ENCODE measurements around the gene RANBP17. TPM values are rescaled to one million over a fixed set of nuclear protein-coding genes. Genes with fewer than 3 reads are reported as not detected.

The RANBP17 gene
- total RNA-seq, 4 donors from 2014 or later: 0.55 to 3.0 (median 1.5) TPM

DNA sequence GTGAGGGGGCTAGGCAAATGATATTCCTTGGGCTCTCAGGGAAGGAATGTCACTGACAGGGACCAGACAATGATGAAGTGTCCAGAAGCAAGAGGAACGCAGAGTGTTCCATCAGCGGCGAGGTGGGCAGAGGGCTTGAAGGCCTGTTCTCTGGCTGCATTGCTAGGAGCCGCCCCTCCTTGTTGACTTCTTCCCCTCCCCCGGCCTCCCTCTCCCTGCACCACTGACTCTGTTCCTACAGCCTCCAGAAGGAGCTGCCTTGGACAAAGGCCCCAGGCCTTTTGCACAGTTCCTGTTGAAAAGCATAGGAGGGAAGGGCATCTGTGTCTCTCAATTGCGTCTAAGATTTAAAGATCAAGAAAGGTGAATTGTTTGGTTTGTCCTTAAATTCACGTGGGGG, 459.6 kb downstream of the RANBP17 start:
- no peaks in the 10 kb centered on the region for H3K36me3 ChIP-seq
- H3K4me1 ChIP-seq: peaks cover 8% of the 10 kb centered on the region
- TF ChIP-seq, protein P1, sequence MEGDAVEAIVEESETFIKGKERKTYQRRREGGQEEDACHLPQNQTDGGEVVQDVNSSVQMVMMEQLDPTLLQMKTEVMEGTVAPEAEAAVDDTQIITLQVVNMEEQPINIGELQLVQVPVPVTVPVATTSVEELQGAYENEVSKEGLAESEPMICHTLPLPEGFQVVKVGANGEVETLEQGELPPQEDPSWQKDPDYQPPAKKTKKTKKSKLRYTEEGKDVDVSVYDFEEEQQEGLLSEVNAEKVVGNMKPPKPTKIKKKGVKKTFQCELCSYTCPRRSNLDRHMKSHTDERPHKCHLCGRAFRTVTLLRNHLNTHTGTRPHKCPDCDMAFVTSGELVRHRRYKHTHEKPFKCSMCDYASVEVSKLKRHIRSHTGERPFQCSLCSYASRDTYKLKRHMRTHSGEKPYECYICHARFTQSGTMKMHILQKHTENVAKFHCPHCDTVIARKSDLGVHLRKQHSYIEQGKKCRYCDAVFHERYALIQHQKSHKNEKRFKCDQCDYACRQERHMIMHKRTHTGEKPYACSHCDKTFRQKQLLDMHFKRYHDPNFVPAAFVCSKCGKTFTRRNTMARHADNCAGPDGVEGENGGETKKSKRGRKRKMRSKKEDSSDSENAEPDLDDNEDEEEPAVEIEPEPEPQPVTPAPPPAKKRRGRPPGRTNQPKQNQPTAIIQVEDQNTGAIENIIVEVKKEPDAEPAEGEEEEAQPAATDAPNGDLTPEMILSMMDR (IDR thresholded peaks at IDR 0.05): no peak
- TF ChIP-seq EP300 (IDR thresholded peaks at IDR 0.05) (no peak), POLR2AphosphoS5 (IDR thresholded peaks at IDR 0.05) (no peak), POLR2A (IDR thresholded peaks at IDR 0.05) (no peak)
- H3K4me3 ChIP-seq: no peak overlapping the region
- H3K27me3 ChIP-seq: peaks cover 95% of the 10 kb centered on the region
- H3K9me3 ChIP-seq: no peaks in the 10 kb centered on the region
- H3K27ac ChIP-seq: no peak overlapping the region
- WGBS: 91% methylated on average over 7 of the region's 7 CpGs
- DNase-seq (ENCODE audit: low spot score in 2 of 2): no peak

DNA sequence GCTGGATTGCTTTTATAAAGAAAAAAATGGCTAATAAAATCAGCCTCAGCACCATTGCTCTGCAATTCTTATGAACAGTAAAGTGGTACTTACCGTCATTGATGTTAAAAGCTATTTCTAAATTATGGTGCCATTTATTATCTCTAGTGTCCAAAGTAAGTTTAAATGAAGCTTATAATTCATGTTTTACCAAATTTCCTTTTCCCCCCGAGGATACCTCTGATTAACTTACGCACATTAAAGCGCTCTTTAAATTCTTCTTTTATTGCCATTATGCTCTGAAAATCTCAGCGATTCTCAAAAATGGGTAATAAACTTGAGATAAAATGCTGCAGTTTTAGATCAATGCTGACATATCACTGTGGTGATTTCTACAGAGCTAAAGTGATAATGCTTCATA, 460.7 kb downstream of the RANBP17 start:
- H3K27me3 ChIP-seq: peaks cover 91% of the 10 kb centered on the region
- WGBS: 86% methylated on average over 5 of the region's 5 CpGs

DNA sequence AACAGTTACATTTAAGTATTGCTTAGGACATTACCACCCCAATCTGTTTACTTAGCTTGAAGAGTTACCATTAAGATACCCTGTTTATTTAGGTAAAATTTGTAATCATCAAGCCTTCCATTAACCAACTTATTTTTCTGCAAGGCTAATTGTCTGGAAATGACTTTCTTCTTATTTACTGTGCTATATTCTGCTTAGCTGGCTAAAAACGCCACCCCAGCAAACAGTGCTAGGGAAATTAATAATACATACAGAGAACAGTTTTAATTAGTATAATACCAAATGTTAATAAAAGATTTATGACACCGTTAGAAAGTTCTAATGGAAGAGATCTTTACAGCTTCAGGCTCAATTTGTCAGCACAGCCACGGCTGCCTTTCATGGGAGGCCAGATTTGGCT, 461.2 kb downstream of the RANBP17 start:
- Histone ChIP-seq H3K4me1 (no peaks in the 10 kb centered on the region), H3K27me3 (peaks cover 91% of the 10 kb centered on the region), H3K36me3 (no peaks in the 10 kb centered on the region), H3K9me3 (no peaks in the 10 kb centered on the region), H3K27ac (no peak overlapping the region), H3K4me3 (no peak overlapping the region)
- TF ChIP-seq POLR2AphosphoS5 (IDR thresholded peaks at IDR 0.05) (no peak), POLR2A (IDR thresholded peaks at IDR 0.05) (no peak), EP300 (IDR thresholded peaks at IDR 0.05) (no peak)
- TF ChIP-seq, protein P1 (IDR thresholded peaks at IDR 0.05): no peak
- no peak for DNase-seq (ENCODE audit: low spot score in 2 of 2)
- 75% methylated on average over 3 of the region's 3 CpGs for WGBS

More for the DNA sequence above, 460.7 kb downstream of the RANBP17 start:
- no peaks in the 10 kb centered on the region for H3K4me1 ChIP-seq
- DNase-seq (ENCODE audit: low spot score in 2 of 2): no peak
- no peak for TF ChIP-seq EP300 (IDR thresholded peaks at IDR 0.05)
- no peak for TF ChIP-seq POLR2A (IDR thresholded peaks at IDR 0.05)
- H3K27ac ChIP-seq: no peak overlapping the region
- H3K9me3 ChIP-seq: no peaks in the 10 kb centered on the region
- H3K36me3 ChIP-seq: no peaks in the 10 kb centered on the region
- no peak overlapping the region for H3K4me3 ChIP-seq

DNA sequence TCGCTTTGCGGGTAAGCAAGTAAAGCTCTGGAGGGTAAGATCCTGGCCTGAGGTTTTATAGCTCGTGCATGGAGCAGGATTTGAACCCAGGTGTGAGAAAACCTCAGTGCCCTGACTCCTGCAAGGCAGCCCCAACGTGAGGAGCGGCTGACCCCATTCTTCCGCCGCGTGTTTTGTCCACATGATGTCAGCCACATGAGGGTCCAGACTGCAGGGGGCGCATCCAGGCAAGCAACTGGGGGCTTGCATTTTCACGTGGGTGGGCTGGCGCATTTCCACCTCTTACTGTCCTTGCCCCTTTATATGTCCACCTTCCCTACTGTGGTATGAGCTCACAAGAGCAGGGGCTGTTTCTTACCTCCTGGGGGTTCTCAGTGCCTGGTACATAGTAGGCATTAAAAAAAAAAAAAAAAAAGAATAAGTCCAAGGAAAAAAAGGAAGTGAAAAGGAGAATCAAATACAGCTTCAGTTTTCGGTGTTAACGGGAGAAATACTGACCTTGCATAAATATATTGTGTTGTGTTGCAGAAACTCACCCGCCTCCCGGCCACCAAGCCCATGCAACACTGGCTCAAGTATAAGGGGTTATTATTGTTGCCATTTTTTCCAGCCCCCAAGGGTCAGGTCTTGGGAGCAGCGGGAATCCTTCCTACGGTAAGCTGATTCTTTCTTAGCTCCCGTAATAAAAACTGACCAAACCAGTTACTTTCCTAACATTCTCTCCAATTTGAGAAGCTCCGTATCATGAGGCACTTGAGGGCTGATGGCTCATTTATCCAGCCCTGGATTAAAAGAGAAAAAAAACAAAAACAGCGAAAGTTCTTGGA, 462.2 kb downstream of the RANBP17 start:
- Histone ChIP-seq H3K27ac (no peak overlapping the region), H3K4me3 (no peak overlapping the region), H3K27me3 (peaks cover 85% of the 10 kb centered on the region), H3K9me3 (no peaks in the 10 kb centered on the region), H3K36me3 (no peaks in the 10 kb centered on the region), H3K4me1 (no peaks in the 10 kb centered on the region)
- TF ChIP-seq POLR2AphosphoS5 (IDR thresholded peaks at IDR 0.05) (no peak), POLR2A (IDR thresholded peaks at IDR 0.05) (no peak), EP300 (IDR thresholded peaks at IDR 0.05) (no peak)
- TF ChIP-seq, protein P1 (IDR thresholded peaks at IDR 0.05): no peak
- WGBS: 45% methylated on average over 15 of the region's 20 CpGs
- no peak for DNase-seq (ENCODE audit: low spot score in 2 of 2)

DNA sequence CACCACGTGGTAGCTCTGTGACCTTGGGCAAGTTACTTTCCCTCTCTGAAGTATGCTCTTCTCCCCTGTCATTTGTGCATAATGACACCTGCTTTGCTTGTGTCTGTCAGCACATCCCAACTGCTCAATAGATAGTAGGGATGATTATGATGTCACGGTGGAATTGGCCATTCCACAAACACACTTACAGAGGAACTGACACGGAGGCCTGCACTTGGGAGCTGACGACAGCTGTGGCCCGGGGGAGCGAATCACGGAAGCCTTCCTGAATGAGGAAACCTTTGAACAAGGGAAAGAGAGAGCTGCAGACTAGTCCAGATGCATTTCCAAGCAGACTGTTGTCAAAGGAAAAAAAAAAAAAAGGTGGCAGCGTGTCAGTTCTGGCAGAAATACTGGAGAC, 468.2 kb downstream of the RANBP17 start:
- no peak overlapping the region for H3K4me3 ChIP-seq
- no peak overlapping the region for H3K27ac ChIP-seq
- no peaks in the 10 kb centered on the region for H3K9me3 ChIP-seq
- H3K4me1 ChIP-seq: no peaks in the 10 kb centered on the region
- DNase-seq (ENCODE audit: low spot score in 2 of 2): no peak
- 64% methylated on average over 8 of the region's 8 CpGs for WGBS
- H3K36me3 ChIP-seq: no peaks in the 10 kb centered on the region
- H3K27me3 ChIP-seq: peaks cover 77% of the 10 kb centered on the region
- TF ChIP-seq, protein P1 (IDR thresholded peaks at IDR 0.05): no peak
- TF ChIP-seq EP300 (IDR thresholded peaks at IDR 0.05) (no peak), POLR2AphosphoS5 (IDR thresholded peaks at IDR 0.05) (no peak), POLR2A (IDR thresholded peaks at IDR 0.05) (no peak)
